WTC11 (cell line): ENCODE results near the gene FER. TPM values are rescaled to one million over a fixed set of nuclear protein-coding genes. Genes with fewer than 3 reads are reported as not detected.

ENCODE experiments used
- ATAC-seq: fragments of 200-7000 bp; cut with Tn5 transposase; 2 replicates; pipeline ENCODE4 v1.10.0; 2021; ENCODE audit warnings: mild to moderate bottlenecking, moderate library complexity
- CTCF ChIA-PET: fragments of 300-600 bp; sonication (Branson Sonifier 250); formaldehyde crosslinking; loops from one replicate; lab custom pipeline; 2021; ENCODE audit warnings: antibody characterized with exemption; lab: Charles Lee
- POLR2A ChIA-PET: fragments of 350-600 bp; sonication (Branson Sonifier 250); formaldehyde crosslinking; loops from one replicate; lab custom pipeline; 2021; ENCODE audit warnings: antibody characterized with exemption; lab: Charles Lee
- DNase-seq: peaks from one replicate; pipeline ENCODE4 v3.0.0; 2021; ENCODE audit warnings: low spot score
- H3K27ac Mint-ChIP-seq: 2 replicates; pipeline ENCODE4 v1.8.0; 2021; ENCODE audit warnings: mixed read lengths
- H3K27me3 Mint-ChIP-seq: 2 replicates; pipeline ENCODE4 v1.8.0; 2021; ENCODE audit warnings: low read depth, mild to moderate bottlenecking, moderate library complexity, mixed read lengths
- H3K36me3 Mint-ChIP-seq: 2 replicates; pipeline ENCODE4 v1.8.0; 2021; ENCODE audit warnings: mixed read lengths
- H3K4me1 Mint-ChIP-seq: 2 replicates; pipeline ENCODE4 v1.8.0; 2022; ENCODE audit warnings: mixed read lengths
- H3K4me3 Mint-ChIP-seq: 2 replicates; pipeline ENCODE4 v1.8.0; 2021; ENCODE audit warnings: mild to moderate bottlenecking, moderate library complexity, mixed read lengths
- H3K9me3 Mint-ChIP-seq: 2 replicates; pipeline ENCODE4 v1.8.0; 2021; ENCODE audit warnings: mixed read lengths
- AR ChIP-seq: fragments of 250-450 bp; sonication (Bioruptor Pico); IDR thresholded peaks from 2 replicates; pipeline ENCODE4 v1.9.0; 2021; ENCODE audit warnings: mild to moderate bottlenecking
- E2F5 ChIP-seq: sonication (generic); formaldehyde crosslinking; IDR thresholded peaks from 2 replicates; pipeline ENCODE4 v1.8.1; 2022; ENCODE audit warnings: mild to moderate bottlenecking, moderate library complexity, missing genetic modification reagents
- EMX1 ChIP-seq: fragments of 250-450 bp; sonication (Bioruptor Pico); IDR thresholded peaks from 2 replicates; pipeline ENCODE4 v1.8.0; 2021; ENCODE audit warnings: mild to moderate bottlenecking
- FOXP4 ChIP-seq: sonication (generic); formaldehyde crosslinking; IDR thresholded peaks from 2 replicates; pipeline ENCODE4 v1.8.0; 2022; ENCODE audit warnings: mild to moderate bottlenecking, missing genetic modification reagents
- IRF1 ChIP-seq: sonication (generic); formaldehyde crosslinking; IDR thresholded peaks from 2 replicates; pipeline ENCODE4 v1.8.0; 2023; ENCODE audit warnings: missing genetic modification reagents
- MLX ChIP-seq: sonication (generic); formaldehyde crosslinking; IDR thresholded peaks from 2 replicates; pipeline ENCODE4 v1.8.1; 2023; ENCODE audit warnings: mild to moderate bottlenecking, missing genetic modification reagents, moderate library complexity
- NFATC4 ChIP-seq: fragments of 250-450 bp; sonication (Bioruptor Pico); IDR thresholded peaks from 2 replicates; pipeline ENCODE4 v1.9.0; 2021; ENCODE audit warnings: mild to moderate bottlenecking
- PRDM15 ChIP-seq: sonication (generic); formaldehyde crosslinking; IDR thresholded peaks from 2 replicates; pipeline ENCODE4 v1.8.0; 2022; ENCODE audit warnings: missing genetic modification reagents
- RORB ChIP-seq: fragments of 250-450 bp; sonication (Bioruptor Pico); IDR thresholded peaks from 2 replicates; pipeline ENCODE4 v1.9.0; 2021; ENCODE audit warnings: mild to moderate bottlenecking
- SMAD4 ChIP-seq: sonication (generic); formaldehyde crosslinking; IDR thresholded peaks from 2 replicates; pipeline ENCODE4 v1.8.0; 2022; ENCODE audit warnings: mild to moderate bottlenecking, missing genetic modification reagents
- SOX15 ChIP-seq: fragments of 250-450 bp; sonication (Bioruptor Pico); IDR thresholded peaks from 2 replicates; pipeline ENCODE4 v1.9.0; 2021; ENCODE audit warnings: mild to moderate bottlenecking
- ZNF281 ChIP-seq: sonication (generic); formaldehyde crosslinking; IDR thresholded peaks from 2 replicates; pipeline ENCODE4 v1.8.0; 2023; ENCODE audit warnings: mild to moderate bottlenecking, missing genetic modification reagents
- ZNF396 ChIP-seq: fragments of 250-450 bp; sonication (Bioruptor Pico); IDR thresholded peaks from 2 replicates; pipeline ENCODE4 v1.8.0; 2021; ENCODE audit warnings: mild to moderate bottlenecking, moderate library complexity, borderline replicate concordance
- ZNF532 ChIP-seq: fragments of 250-450 bp; sonication (Bioruptor Pico); IDR thresholded peaks from 2 replicates; pipeline ENCODE4 v1.9.0; 2021; ENCODE audit warnings: mild to moderate bottlenecking, borderline replicate concordance
- ZNF671 ChIP-seq: fragments of 250-450 bp; sonication (Bioruptor Pico); IDR thresholded peaks from 2 replicates; pipeline ENCODE4 v1.8.0; 2021; ENCODE audit warnings: mild to moderate bottlenecking
- ZSCAN18 ChIP-seq: fragments of 250-450 bp; sonication (Bioruptor Pico); IDR thresholded peaks from 2 replicates; pipeline ENCODE4 v2.1.2; 2022; ENCODE audit warnings: mild to moderate bottlenecking, moderate library complexity
- total RNA-seq: library from RNA; stranded (reverse); gene quantifications from 3 replicates; pipeline ENCODE4 v1.2.3, GENCODE V29; 2021

The FER gene
- total RNA-seq, 1 experiment from 2014 or later, result 13.8 TPM

GRCh38 chr5:108760512-108760911 is 12.8 kb downstream of the FER start:
- no peak overlapping the region for H3K27ac Mint-ChIP-seq
- CTCF ChIA-PET, result no interaction called here
- no peak overlapping the region for H3K4me3 Mint-ChIP-seq
- DNase-seq (no peak), ATAC-seq (no peak)
- H3K9me3 Mint-ChIP-seq, result peaks cover 11% of the 10 kb centered on the region
- H3K4me1 Mint-ChIP-seq, result peaks cover 31% of the 10 kb centered on the region
- H3K36me3 Mint-ChIP-seq, result peaks cover 12% of the 10 kb centered on the region
- POLR2A ChIA-PET, result interaction anchor here (0.9 kb wide), 1 partner anchor 38 kb away, joined by 3 read pairs; no protein-coding TSS in a partner anchor
- no peaks in the 10 kb centered on the region for H3K27me3 Mint-ChIP-seq
- TF ChIP-seq AR (CRISPR knock-in tag), result no peak
- no peak for TF ChIP-seq ZNF396
- no peak for TF ChIP-seq IRF1
- TF ChIP-seq SMAD4 (CRISPR knock-in tag), result no peak
- TF ChIP-seq SOX15, result no peak
- TF ChIP-seq ZNF671 (CRISPR knock-in tag), result no peak
- no peak for TF ChIP-seq E2F5 (CRISPR knock-in tag)
- no peak for TF ChIP-seq ZSCAN18 (CRISPR knock-in tag)
- TF ChIP-seq PRDM15 (CRISPR knock-in tag), result no peak
- no peak for TF ChIP-seq ZNF281 (CRISPR knock-in tag)
- no peak for TF ChIP-seq EMX1
- TF ChIP-seq NFATC4 (CRISPR knock-in tag), result no peak
- no peak for TF ChIP-seq MLX (CRISPR knock-in tag)
- no peak for TF ChIP-seq FOXP4 (CRISPR knock-in tag)
- TF ChIP-seq ZNF532 (CRISPR knock-in tag), result no peak
- TF ChIP-seq RORB, result no peak
